Stimulated activated naive CD8-positive, alpha-beta T cell treated with anti-CD3 and anti-CD28 coated beads, Interleukin-15, amount 100 ng/mL, for 72 hours (primary cell): ENCODE results near the gene DNAJA2.

Experiments used
- ATAC-seq: fragments of 150-1000 bp; cut with Tn5 transposase; 2 replicates; pipeline ENCODE4 v1.10.0; 2021; ENCODE audit warnings: mild to moderate bottlenecking, moderate library complexity
- DNase-seq, 2 donors: peaks; one replicate each; pipeline ENCODE4 v3.0.0; 2021 to 2022
- H3K27ac Mint-ChIP-seq, 2 donors: one replicate each; pipeline ENCODE4 v1.8.0; 2022; ENCODE audit warnings: mild to moderate bottlenecking in 2 of 2, mixed read lengths in 2 of 2, moderate library complexity in 2 of 2
- H3K27me3 Mint-ChIP-seq: one replicate; pipeline ENCODE4 v1.8.0; 2022; ENCODE audit warnings: mixed read lengths
- H3K4me1 Mint-ChIP-seq: one replicate; pipeline ENCODE4 v1.8.0; 2022; ENCODE audit warnings: mild to moderate bottlenecking, mixed read lengths
- H3K4me3 Mint-ChIP-seq, 2 donors: one replicate each; pipeline ENCODE4 v1.8.0; 2022; ENCODE audit warnings: mild to moderate bottlenecking in 2 of 2, mixed read lengths in 2 of 2, moderate library complexity in 1 of 2
- H3K9me3 Mint-ChIP-seq, 2 donors: one replicate each; pipeline ENCODE4 v1.8.0; 2022; ENCODE audit warnings: mixed read lengths in 2 of 2

DNAJA2 gene

DNA sequence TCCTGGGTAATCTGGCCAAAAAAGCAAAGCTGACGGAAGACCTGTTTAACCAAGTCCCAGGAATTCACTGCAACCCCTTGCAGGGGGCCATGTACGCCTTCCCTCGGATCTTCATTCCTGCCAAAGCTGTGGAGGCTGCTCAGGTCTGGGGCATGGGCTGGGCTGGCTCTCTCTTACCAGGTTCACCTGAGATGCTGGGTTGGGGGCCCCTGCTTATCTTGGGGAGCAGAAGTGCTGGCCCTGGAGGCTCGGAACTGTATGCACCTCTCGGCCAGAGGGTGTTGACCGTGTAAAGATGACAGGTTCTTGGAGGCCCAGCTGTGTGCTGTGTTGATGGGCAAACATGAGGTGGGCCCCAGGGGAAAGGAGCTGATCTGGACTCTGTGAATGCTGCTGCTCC lies 49.1 kb downstream of the DNAJA2 start:
- Mint-ChIP-seq H3K27ac (no peak overlapping the region), H3K9me3 (no peaks in the 10 kb centered on the region), H3K27me3 (no peaks in the 10 kb centered on the region), H3K4me1 (peaks cover 7% of the 10 kb centered on the region), H3K4me3 (no peak overlapping the region)
- DNase-seq = no peak
- ATAC-seq = no peak

DNA sequence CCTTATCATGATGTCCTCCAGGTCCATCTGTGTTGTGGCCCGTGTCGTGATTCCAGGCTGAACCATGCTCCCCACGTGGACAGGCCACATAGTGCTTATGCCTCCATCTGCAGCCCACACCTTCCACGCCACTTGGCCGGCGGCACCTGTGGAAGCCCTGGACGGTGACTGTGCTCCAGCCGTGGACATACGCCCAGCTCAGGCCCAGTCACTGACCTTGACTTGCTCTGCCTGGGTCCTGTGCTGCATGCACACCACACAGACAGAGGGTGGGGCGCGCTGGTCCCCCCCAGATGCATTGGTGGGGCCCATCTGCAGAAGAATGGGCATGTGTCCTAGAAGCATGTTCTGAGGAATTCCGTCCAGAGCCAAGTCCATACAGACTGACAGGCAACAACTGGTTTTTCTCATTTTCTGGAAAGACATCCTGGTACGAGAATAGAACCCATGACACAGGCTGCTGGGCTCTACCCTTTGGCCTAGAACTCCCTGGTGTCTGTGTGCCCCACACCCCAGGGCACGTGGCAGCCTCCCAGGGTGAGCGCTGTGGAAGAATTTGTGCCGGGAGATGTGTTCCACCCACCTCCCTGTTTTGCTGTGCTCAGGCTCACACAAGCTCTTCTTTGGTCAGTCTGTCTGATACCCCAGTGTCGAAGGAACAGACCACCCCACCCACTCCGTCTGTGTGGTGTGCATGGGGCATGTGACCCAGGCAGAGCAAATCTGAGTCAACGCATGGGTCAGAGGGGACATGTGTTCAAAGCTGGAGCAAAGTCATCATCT lies 49.8 kb downstream of the DNAJA2 start:
- peaks cover 7% of the 10 kb centered on the region for H3K4me1 Mint-ChIP-seq
- no peaks in the 10 kb centered on the region for H3K27me3 Mint-ChIP-seq
- no peaks in the 10 kb centered on the region for H3K9me3 Mint-ChIP-seq

DNA sequence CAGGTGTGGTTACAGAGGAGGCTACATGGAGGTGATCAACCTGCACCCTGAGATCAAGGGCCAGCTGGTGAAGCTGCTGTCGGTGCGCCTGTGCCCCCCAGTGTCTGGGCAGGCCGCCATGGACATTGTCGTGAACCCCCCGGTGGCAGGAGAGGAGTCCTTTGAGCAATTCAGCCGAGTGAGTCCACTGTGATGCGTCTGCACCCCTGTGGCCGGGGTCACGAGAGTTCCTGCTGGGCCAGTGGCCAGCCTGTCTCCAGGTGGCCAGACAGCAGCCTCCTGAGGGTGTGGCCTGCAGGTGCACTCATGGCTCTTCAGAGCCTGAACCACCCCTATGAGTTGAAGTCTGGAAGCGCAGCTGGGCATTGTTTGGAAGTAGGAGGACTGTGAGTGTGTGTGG lies 51.2 kb downstream of the DNAJA2 start:
- H3K27ac Mint-ChIP-seq = no peak overlapping the region
- ATAC-seq = no peak
- no peaks in the 10 kb centered on the region for H3K9me3 Mint-ChIP-seq
- H3K27me3 Mint-ChIP-seq = no peaks in the 10 kb centered on the region
- no peak overlapping the region for H3K4me3 Mint-ChIP-seq
- H3K4me1 Mint-ChIP-seq = peaks cover under 1% of the 10 kb centered on the region
- no peak for DNase-seq

More for the DNA sequence above, 49.8 kb downstream of the DNAJA2 start:
- ATAC-seq (peak; percentile 28), DNase-seq (no peak)
- Mint-ChIP-seq H3K27ac (peak overlapping the region in 1 of 2 donors; percentile 43), H3K4me3 (no peak overlapping the region)

DNA sequence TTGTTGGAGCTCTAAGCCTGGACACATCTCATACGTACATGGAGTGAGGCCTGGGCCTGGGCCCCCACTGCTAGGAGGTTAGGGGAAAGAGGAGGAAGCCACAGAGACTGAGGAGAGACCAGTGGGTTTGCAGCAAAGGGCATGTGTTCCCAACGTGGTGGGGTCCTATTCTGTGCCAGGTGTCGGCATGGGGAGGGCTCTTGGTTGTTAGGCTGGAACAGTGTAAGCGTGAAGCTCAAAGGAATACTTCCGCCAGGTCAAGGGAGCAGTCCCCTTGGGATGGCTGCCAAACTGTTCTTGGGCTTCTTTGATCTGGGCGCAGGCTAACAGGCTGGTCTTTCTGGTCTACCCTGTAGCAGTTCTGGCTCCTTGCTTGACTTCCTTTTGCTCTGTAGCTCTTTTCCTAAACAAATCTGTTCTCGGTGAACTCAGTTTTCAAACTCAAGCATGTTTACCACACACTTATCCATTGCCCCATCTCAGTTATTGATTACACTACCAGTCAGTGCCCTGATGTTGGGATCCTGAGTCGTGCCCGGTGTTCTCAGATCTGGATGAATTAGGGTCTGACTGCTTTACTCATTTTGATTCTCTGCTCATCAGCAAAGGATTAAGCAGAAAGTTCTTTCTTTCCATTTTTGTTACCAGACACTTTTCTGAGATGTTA lies 52.9 kb downstream of the DNAJA2 start:
- Mint-ChIP-seq H3K27ac (no peak overlapping the region), H3K9me3 (no peaks in the 10 kb centered on the region), H3K4me3 (no peak overlapping the region), H3K27me3 (no peaks in the 10 kb centered on the region), H3K4me1 (no peaks in the 10 kb centered on the region)
- no peak for ATAC-seq
- DNase-seq = no peak

DNA sequence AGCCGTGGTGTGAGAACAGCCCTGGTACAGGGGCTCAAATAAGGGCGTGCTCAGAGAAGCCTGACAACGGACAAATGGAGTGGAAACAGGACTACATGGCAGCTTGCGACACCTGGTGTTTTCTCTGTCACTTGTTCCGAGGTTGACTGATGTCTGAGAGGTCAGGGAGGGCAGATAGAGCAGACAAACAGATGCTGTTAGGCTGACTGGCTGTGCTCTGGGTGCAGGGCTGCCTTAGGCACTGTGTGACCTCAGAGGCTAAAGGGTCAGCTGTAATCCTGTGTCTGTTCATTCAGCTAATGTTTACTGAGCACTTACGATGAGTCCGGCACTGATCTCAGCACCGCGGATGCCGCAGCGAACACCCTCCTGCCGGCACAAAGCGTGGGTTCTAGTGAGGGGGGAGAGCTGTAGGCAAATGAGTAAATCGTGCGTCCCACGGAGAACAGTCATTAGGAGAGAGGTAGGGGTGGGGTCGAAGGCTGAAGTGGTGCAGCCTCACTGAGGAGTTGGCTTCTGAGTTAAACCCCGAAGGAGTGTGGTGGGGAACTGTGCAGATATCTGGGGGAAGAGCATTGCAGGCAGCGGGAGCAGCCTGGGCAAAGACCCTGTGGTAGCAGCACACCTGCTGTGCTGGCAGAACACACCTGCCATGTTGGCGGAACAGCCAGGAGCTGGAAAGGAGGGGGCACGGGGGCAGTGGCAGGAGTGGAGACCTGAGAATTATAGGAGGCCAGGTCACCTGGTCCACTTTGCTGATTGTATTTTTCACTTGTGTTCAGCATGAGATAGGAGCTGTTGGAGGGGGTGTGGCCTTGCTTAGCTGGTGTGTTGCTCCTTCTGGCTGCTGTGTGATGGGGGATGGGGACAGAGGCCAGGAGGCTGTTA lies 54.3 kb downstream of the DNAJA2 start:
- H3K4me3 Mint-ChIP-seq = no peak overlapping the region
- no peak for ATAC-seq
- no peaks in the 10 kb centered on the region for H3K4me1 Mint-ChIP-seq
- no peak overlapping the region for H3K27ac Mint-ChIP-seq
- no peaks in the 10 kb centered on the region for H3K9me3 Mint-ChIP-seq
- no peak for DNase-seq
- no peaks in the 10 kb centered on the region for H3K27me3 Mint-ChIP-seq

DNA sequence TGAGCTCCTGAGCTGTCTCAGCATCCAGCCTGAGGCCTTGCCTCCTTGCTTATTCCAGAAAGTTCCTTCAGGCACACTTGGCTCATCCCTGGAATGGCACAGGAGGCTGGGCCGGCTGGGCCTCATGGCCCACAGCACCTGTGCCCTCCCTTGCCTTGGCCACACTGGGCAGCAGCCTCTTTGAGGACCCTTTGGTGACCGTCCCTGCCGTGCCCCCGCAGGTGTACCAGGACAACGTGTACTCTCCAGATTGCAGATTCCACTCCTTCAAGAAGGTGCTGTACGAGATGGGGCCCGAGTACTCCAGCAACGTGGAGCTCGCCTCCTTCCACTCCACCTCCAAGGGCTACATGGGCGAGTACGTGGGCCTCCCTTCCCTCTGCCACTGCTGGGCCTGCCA lies 55.1 kb downstream of the DNAJA2 start:
- Mint-ChIP-seq H3K4me3 (no peak overlapping the region), H3K27ac (no peak overlapping the region), H3K27me3 (no peaks in the 10 kb centered on the region), H3K4me1 (no peaks in the 10 kb centered on the region), H3K9me3 (no peaks in the 10 kb centered on the region)
- DNase-seq (no peak), ATAC-seq (no peak)

DNA sequence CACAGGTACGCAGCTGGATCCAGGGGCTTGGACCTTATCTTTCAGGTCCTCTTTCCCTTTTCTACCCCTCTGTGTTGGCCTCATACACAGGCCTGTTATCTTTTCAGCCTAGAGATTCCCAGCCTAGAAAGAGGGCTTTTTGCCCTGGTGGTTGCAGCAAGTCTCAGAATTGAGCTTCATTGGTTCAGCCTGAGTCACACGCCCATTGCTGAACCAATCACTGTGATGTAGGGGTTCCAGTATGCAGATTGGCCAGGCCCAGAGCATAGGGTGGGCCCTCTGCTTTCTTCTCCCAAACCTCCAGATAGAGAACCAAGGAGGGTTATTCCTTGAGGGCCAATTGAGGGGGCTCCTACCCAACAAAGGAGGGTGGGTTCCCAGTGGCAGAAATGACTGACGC lies 56.5 kb downstream of the DNAJA2 start:
- Mint-ChIP-seq H3K4me3 (no peak overlapping the region), H3K27ac (no peak overlapping the region), H3K27me3 (no peaks in the 10 kb centered on the region), H3K4me1 (no peaks in the 10 kb centered on the region), H3K9me3 (no peaks in the 10 kb centered on the region)
- ATAC-seq (no peak), DNase-seq (no peak)

DNA sequence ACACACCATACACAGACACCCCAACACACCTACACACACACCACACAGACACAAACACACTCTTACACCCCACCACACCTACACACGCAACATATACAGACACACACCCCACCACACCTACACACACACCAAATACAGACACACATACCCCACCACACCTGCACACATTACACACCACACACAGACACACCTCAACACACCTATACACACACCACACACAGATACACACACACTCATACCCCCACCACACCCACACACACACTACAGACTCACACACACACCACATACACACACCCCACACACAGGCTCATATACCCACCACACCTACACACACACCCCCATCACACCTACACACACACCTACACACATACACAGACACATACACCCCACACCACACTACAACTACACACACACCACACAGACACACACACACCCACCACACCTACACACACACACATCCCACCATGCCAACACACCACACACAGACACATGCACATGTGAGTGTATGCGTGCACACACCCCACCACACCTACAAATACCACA lies 57.9 kb downstream of the DNAJA2 start:
- ATAC-seq (peak; percentile 37), DNase-seq (no peak)
- H3K4me1 Mint-ChIP-seq = peaks cover 9% of the 10 kb centered on the region
- no peaks in the 10 kb centered on the region for H3K27me3 Mint-ChIP-seq
- H3K4me3 Mint-ChIP-seq = no peak overlapping the region
- H3K9me3 Mint-ChIP-seq = no peaks in the 10 kb centered on the region
- no peak overlapping the region for H3K27ac Mint-ChIP-seq

DNA sequence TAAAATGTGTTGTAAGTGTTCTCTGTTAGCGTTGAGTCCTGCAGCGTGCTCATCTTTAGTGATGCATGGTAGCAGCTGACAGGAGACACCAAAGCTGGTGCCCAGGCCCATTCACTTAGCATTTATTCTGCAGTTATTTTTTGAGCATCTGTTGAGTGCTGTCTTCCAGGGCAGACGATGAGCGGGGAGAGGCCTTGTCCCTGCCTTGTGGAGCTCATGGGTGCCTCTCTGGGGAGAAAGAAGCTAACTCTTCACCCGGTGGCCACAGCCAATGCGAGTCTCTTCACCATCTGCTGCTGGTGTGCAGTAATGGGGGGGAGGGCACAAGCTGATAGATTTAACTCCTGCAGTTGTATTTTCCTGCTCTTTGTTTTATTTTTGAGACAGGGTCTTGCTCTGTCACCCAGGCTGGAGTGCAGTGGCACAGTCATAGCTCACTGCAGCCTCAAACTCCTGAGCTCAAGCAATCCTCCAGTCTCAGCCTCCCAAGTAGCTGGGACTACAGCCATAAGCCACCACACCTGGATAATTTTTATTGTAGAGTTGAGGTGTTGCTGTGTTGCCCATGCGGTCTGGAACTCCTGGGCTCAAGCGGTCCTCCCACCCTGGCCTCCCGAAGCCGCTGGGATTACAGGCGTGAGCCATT lies 58.8 kb downstream of the DNAJA2 start:
- ATAC-seq (no peak), DNase-seq (no peak)
- Mint-ChIP-seq H3K4me1 (peaks cover 12% of the 10 kb centered on the region), H3K27ac (no peak overlapping the region), H3K27me3 (no peaks in the 10 kb centered on the region), H3K4me3 (no peak overlapping the region), H3K9me3 (no peaks in the 10 kb centered on the region)

DNA sequence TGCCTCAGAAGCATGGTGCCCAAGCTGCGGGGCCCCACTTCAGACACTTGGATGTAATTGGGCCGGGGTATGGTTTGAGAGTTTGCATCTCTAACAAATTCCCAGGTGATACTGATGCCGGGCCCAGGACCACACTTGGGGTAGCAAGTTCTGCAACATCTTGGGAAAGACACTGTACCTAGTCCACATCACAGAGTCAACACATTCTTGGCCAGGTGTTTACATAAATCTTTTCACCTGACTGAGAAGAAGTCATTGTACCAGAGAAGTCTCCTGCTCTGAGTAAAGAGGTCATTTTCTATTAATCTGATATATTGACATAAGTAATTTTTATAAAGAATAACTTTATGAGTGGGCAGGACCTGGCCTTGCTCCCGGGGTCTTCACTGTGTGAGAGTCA lies 61.8 kb downstream of the DNAJA2 start:
- H3K9me3 Mint-ChIP-seq = no peaks in the 10 kb centered on the region

DNA sequence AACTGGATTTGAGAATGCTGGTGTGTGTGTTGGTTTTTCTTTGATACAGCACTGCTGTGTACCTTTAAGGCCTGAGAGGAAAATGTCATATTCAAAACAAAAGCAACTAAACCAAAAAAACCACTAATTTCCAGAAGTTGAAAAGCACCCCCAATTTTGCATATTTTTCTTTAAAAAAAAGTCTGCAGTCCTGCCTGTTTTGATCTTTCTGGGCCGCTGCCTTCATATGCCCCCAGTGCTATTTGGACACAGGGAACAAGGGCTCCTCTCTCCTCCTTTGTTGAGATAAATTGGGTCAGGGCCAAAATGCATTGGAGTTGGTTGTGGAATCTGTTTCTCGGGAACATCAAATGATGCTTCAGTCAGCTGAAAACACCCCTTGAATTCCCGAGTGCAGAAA lies 62.4 kb downstream of the DNAJA2 start:
- H3K27me3 Mint-ChIP-seq = no peaks in the 10 kb centered on the region
- H3K4me3 Mint-ChIP-seq = no peak overlapping the region
- no peak for DNase-seq
- no peaks in the 10 kb centered on the region for H3K9me3 Mint-ChIP-seq
- H3K4me1 Mint-ChIP-seq = peaks cover 18% of the 10 kb centered on the region
- no peak for ATAC-seq
- peak overlapping the region in 1 of 2 donors; percentile 46 for H3K27ac Mint-ChIP-seq

More for the DNA sequence above, 61.8 kb downstream of the DNAJA2 start:
- Mint-ChIP-seq H3K4me3 (no peak overlapping the region), H3K4me1 (peaks cover 18% of the 10 kb centered on the region), H3K27ac (no peak overlapping the region), H3K27me3 (no peaks in the 10 kb centered on the region)
- DNase-seq (no peak), ATAC-seq (no peak)

DNA sequence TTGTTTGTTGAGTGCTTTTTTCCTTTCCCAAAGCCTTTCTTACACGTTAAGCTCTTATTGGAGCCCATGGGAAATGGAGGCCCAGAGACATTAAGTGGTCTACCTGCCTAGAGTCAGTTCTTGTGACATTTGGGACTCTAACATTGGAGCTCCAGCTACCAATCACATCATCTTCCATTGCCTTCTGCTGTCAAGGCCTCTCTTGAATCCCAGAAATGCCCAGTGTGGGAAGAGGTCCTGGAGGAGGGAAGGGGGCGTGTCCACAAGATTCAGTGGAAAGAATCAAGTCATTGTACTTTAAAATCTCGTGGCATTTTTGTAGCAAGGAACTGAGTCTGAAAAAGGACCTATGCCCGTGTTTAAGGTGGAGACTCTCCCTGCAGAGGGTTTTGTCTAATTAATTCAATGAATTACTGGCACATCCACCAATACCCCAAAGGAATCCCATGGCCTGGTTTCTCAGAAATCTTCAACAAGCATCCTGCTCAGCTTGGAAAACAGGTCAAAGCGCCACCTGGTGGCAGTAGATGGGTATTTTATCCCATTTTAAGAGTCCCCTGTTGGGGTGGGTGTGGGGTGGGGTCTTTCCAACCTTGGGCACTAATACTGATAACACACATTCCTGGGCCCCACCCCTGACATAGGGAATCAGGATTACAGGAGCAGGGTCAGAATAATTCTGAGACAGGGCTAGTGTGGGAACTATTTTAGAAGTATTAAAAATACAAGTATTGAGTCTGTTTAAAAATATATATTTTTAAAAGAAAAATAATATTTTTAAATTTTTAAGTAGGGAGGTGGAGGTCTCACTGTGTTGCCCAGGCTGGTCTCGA lies 64.7 kb downstream of the DNAJA2 start:
- ATAC-seq = peak; percentile 60
- Mint-ChIP-seq H3K4me3 (no peak overlapping the region), H3K27ac (no peak overlapping the region), H3K4me1 (peaks cover 18% of the 10 kb centered on the region), H3K27me3 (no peaks in the 10 kb centered on the region), H3K9me3 (no peaks in the 10 kb centered on the region)
- DNase-seq = peak; percentile 46 to 50

DNA sequence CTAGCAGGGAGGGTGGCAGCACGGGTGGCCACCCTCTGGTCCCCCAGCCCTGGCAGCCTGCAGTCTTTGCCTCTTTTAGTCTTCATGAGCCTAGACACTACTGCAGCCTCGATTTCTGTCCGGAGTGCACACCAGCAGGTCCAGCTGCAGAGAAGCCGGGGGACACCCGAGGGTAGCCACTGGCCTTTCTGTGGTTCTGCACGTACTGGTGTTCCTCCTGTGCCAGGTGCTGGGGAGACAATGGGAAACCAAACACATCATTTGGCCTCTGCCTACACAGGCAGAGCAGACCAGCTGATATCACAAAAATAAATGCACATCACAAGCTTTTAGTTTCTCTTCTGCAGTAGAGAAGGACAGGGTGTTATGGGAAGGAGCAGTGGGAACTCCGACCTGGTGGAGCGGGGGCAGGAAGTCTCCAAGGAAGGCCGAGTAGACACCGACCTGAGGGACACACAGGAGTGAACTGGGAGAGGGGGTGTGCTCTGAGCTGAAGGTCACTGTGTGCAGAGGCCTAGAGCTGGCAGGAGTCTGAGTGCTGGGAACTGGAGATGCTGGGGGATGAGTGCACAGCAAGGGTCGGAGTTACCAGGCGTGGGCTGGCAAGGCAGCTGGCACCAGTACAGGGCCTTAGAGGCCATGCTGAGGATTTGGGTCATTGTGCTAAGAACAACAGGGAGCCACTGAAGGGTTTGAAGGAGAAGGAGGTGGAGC lies 66.3 kb downstream of the DNAJA2 start:
- H3K4me1 Mint-ChIP-seq = peaks cover 18% of the 10 kb centered on the region
- ATAC-seq = no peak
- H3K27me3 Mint-ChIP-seq = no peaks in the 10 kb centered on the region
- H3K27ac Mint-ChIP-seq = peak overlapping the region in 1 of 2 donors; percentile 70
- H3K9me3 Mint-ChIP-seq = no peaks in the 10 kb centered on the region
- H3K4me3 Mint-ChIP-seq = no peak overlapping the region
- DNase-seq = no peak
